Fibroblast of lung (primary cell): ENCODE measurements around the gene SSTR5.

Experiments
- EZH2 ChIP-seq: IDR thresholded peaks from 2 replicates; pipeline ENCODE4 v1.5.1; 2012; ENCODE audit warnings: low read length, control low read depth, mild to moderate bottlenecking; ENCODE audit errors: missing control alignments
- TF ChIP-seq, protein P1 (sequence below), 2 donors: IDR thresholded peaks in 1 of 2; conservative IDR thresholded peaks in 1 of 2; 1 replicate in 1 of 2; 2 replicates in 1 of 2; pipeline ENCODE4 v1.5.1; 2011 to 2012; ENCODE audit warnings: low read length in 2 of 2, control low read depth in 1 of 2, inconsistent platforms in 1 of 2, low read depth in 1 of 2, mild to moderate bottlenecking in 1 of 2

DNA sequence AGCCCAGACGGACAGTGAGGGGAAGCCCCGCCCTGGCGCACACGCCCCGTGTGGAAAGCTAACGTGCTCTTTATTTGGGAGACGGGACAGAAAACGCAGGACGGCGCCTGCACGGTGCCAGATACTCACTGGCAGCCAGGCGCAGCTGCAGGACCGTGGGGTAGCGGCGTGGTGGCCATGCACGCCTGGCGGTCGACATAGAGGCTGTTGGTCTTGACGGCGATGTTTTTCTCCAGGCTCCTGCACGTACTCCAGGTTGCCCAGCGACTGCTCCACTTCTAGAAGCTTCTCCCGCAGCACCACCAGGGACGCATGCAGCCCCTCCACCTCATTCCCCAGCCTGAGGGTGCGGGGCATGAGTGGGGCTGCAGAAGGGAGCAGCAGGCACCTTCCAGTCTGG is 28.6 kb downstream of the SSTR5 start:
- TF ChIP-seq, protein P1, sequence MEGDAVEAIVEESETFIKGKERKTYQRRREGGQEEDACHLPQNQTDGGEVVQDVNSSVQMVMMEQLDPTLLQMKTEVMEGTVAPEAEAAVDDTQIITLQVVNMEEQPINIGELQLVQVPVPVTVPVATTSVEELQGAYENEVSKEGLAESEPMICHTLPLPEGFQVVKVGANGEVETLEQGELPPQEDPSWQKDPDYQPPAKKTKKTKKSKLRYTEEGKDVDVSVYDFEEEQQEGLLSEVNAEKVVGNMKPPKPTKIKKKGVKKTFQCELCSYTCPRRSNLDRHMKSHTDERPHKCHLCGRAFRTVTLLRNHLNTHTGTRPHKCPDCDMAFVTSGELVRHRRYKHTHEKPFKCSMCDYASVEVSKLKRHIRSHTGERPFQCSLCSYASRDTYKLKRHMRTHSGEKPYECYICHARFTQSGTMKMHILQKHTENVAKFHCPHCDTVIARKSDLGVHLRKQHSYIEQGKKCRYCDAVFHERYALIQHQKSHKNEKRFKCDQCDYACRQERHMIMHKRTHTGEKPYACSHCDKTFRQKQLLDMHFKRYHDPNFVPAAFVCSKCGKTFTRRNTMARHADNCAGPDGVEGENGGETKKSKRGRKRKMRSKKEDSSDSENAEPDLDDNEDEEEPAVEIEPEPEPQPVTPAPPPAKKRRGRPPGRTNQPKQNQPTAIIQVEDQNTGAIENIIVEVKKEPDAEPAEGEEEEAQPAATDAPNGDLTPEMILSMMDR (conservative IDR thresholded peaks at IDR 0.05 in 1 of 2, IDR thresholded peaks at IDR 0.05 in 1 of 2; ENCODE audit: low read depth in 1 of 2, low read length in 2 of 2): no peak
- TF ChIP-seq EZH2: no peak
